NCI-H2171 treated with DMSO at 0.1 percent for 48 hours (cell line): ENCODE measurements around the gene CREB3L1.

ENCODE experiments used
- DNase-seq: peaks from one replicate; lab custom pipeline; 2025; lab: John Stamatoyannopoulos, UW

Gene CREB3L1

GRCh38 chr11:46366661-46367161 lies 89.2 kb downstream of the CREB3L1 start:
- no peak for DNase-seq

GRCh38 chr11:46367244-46367915 lies 89.9 kb downstream of the CREB3L1 start:
- peak; percentile 82 for DNase-seq

- DNase-seq, result no peak
Measured at GRCh38 chr11:46367916-46368267, 90.4 kb downstream of the CREB3L1 start.

- DNase-seq, result peak; percentile 62
Measured at GRCh38 chr11:46369458-46370152, 92.1 kb downstream of the CREB3L1 start.

- no peak for DNase-seq
Measured at GRCh38 chr11:46370253-46370652, 92.8 kb downstream of the CREB3L1 start.
